HCT116 (cell line): ENCODE results near the gene SETX. TPM values are rescaled to one million over a fixed set of nuclear protein-coding genes. Genes with fewer than 3 reads are reported as not detected.
"Not testable (repeated sequence)": the region's sequence is repeated elsewhere in the genome, so short reads cannot be mapped to it uniquely, and the experiment has no call there.

Experiments used
- ATAC-seq: fragments of 200-7000 bp; cut with Tn5 transposase; 2 replicates; pipeline ENCODE4 v1.9.1; 2020; ENCODE audit warnings: mild to moderate bottlenecking, moderate library complexity
- BruUV-seq: library from RNA; stranded (reverse); fragments of 400-500 nt; replicated peaks from 2 replicates; lab custom pipeline; 2021; lab: Mats Ljungman, UMichigan
- CTCF ChIA-PET: fragments of 300-600 bp; sonication (Branson Sonifier 250); formaldehyde crosslinking; loops from one replicate; lab custom pipeline; 2021; ENCODE audit warnings: antibody characterized with exemption; lab: Charles Lee
- POLR2A ChIA-PET: fragments of 300-600, 350-600 bp; sonication (Branson Sonifier 250); formaldehyde crosslinking; loops from one replicate; lab custom pipeline; 2021; ENCODE audit warnings: antibody characterized with exemption; lab: Charles Lee
- RAD21 ChIA-PET, 2 experiments: fragments of 300-600 bp; sonication (Branson Sonifier 250); formaldehyde crosslinking; loops; one replicate each; lab custom pipeline; 2023; ENCODE audit warnings: low total read pairs in 2 of 2; ENCODE audit not compliant: uncharacterized antibody in 2 of 2, unreplicated experiment in 2 of 2, low non-redundant PET in 1 of 2; lab: Charles Lee
- DNase-seq: peaks from one replicate; pipeline ENCODE4 v3.0.0-alpha.2; 2010; ENCODE audit warnings: low read depth, low spot score
- H2AFZ ChIP-seq: fragments of 200-600 bp; shearing (Covaris generic), sonication (generic); 2 replicates; pipeline ENCODE4 v1.6.1; 2017; ENCODE audit warnings: low read depth, mixed run types, mixed read lengths, antibody characterized with exemption, low read length; ENCODE audit not compliant: poor library complexity, severe bottlenecking
- H3K27ac ChIP-seq: 2 replicates; pipeline ENCODE4 v1.5.1; 2012; ENCODE audit warnings: low read depth, low read length
- H3K27me3 ChIP-seq: fragments of 200-600 bp; sonication (generic); 2 replicates; pipeline ENCODE4 v1.6.1; 2016; ENCODE audit warnings: mixed run types, low read length, mixed read lengths; ENCODE audit not compliant: insufficient read depth
- H3K36me3 ChIP-seq, 2 experiments: fragments of 200-500 bp in 1 of 2; fragments of 200-600 bp in 1 of 2; sonication (Bioruptor generic) in 1 of 2; sonication (generic) in 1 of 2; 2 replicates each; pipeline versions ENCODE4 v1.5.1 to v1.6.1; 2014 to 2016; ENCODE audit warnings: low read length in 2 of 2, inconsistent platforms in 1 of 2, mixed read lengths in 1 of 2, mixed run types in 1 of 2; ENCODE audit not compliant: insufficient read depth in 2 of 2, control insufficient read depth in 1 of 2
- H3K4me1 ChIP-seq, 2 experiments: fragments of 200-600 bp in 1 of 2; sonication (generic) in 1 of 2; 2 replicates each; pipeline versions ENCODE4 v1.5.1 to v1.6.1; 2012 to 2017; ENCODE audit warnings: low read length in 2 of 2, inconsistent platforms in 1 of 2, mild to moderate bottlenecking in 1 of 2, mixed read lengths in 1 of 2, mixed run types in 1 of 2, moderate library complexity in 1 of 2; ENCODE audit not compliant: insufficient read depth in 2 of 2, control insufficient read depth in 1 of 2
- H3K4me2 ChIP-seq: fragments of 200-600 bp; sonication (generic); 2 replicates; pipeline ENCODE4 v1.6.1; 2017; ENCODE audit warnings: mixed run types, low read length, mixed read lengths
- H3K4me3 ChIP-seq, 2 experiments: fragments of 200-600 bp in 1 of 2; sonication (generic) in 1 of 2; replicated peaks in 1 of 2; 2 replicates each; pipeline ENCODE4 v1.5.1; 2011 to 2016; ENCODE audit warnings: low read length in 2 of 2, control low read depth in 1 of 2, low read depth in 1 of 2, mild to moderate bottlenecking in 1 of 2, mixed read lengths in 1 of 2, mixed run types in 1 of 2
- H3K79me2 ChIP-seq: fragments of 200-600 bp; sonication (generic); 2 replicates; pipeline ENCODE4 v1.6.1; 2017; ENCODE audit warnings: mild to moderate bottlenecking, mixed run types, low read length, moderate library complexity, mixed read lengths; ENCODE audit not compliant: insufficient read depth
- H3K9ac ChIP-seq: fragments of 200-600 bp; sonication (generic); 2 replicates; pipeline ENCODE4 v1.6.1; 2016; ENCODE audit warnings: low read length, mixed read lengths
- H3K9me2 ChIP-seq: fragments of 200-600 bp; sonication (generic), shearing (Covaris generic); 2 replicates; pipeline ENCODE4 v1.6.1; 2017; ENCODE audit warnings: mixed run types, mild to moderate bottlenecking, moderate library complexity; ENCODE audit not compliant: insufficient read depth
- H3K9me3 ChIP-seq, 2 experiments: fragments of 200-500 bp in 1 of 2; fragments of 200-600 bp in 1 of 2; sonication (Bioruptor generic) in 1 of 2; sonication (generic) in 1 of 2; 2 replicates each; pipeline ENCODE4 v1.6.1; 2014 to 2017; ENCODE audit warnings: low read length in 2 of 2, mixed read lengths in 2 of 2, inconsistent platforms in 1 of 2, low read depth in 1 of 2, mild to moderate bottlenecking in 1 of 2, mixed run types in 1 of 2, moderate library complexity in 1 of 2; ENCODE audit not compliant: control insufficient read depth in 1 of 2, insufficient read depth in 1 of 2
- H4K20me1 ChIP-seq: fragments of 200-600 bp; sonication (generic), shearing (Covaris generic); 2 replicates; pipeline ENCODE4 v1.6.1; 2017; ENCODE audit warnings: mixed run types, mild to moderate bottlenecking, moderate library complexity; ENCODE audit not compliant: insufficient read depth
- FOSL1 ChIP-seq: IDR thresholded peaks from 2 replicates; pipeline ENCODE4 v1.6.1; 2012; ENCODE audit warnings: low read depth
- POLR2A ChIP-seq: IDR thresholded peaks from 2 replicates; pipeline ENCODE4 v1.7.0; 2011; ENCODE audit warnings: borderline replicate concordance; ENCODE audit not compliant: insufficient read depth, insufficient read length; ENCODE audit errors: extremely low read depth
- SP1 ChIP-seq: IDR thresholded peaks from 2 replicates; pipeline ENCODE4 v1.6.1; 2012; ENCODE audit warnings: low read depth
- intact Hi-C: fragments of 100-400 bp; cut with micrococcal nuclease; formaldehyde crosslinking; loops from 2 replicates; pipeline ENCODE4 v1.10.0; 2022
- total RNA-seq: library from RNA; stranded (reverse); gene quantifications from one replicate; pipeline ENCODE4 v1.2.1, GENCODE V29; 2021; ENCODE audit not compliant: unreplicated experiment
- TF ChIP-seq, protein P1 (sequence below), 3 experiments: fragments of 200-600 bp in 1 of 3; sonication (generic) in 1 of 3; IDR thresholded peaks in 2 of 3; conservative IDR thresholded peaks in 1 of 3; 2 replicates each; pipeline ENCODE4 v1.5.1; 2012 to 2017; ENCODE audit warnings: low read depth in 2 of 3, low read length in 2 of 3, antibody characterized with exemption in 1 of 3, borderline replicate concordance in 1 of 3, control low read depth in 1 of 3, mild to moderate bottlenecking in 1 of 3, mixed read lengths in 1 of 3, mixed run types in 1 of 3, moderate library complexity in 1 of 3; ENCODE audit not compliant: insufficient read depth in 1 of 3
- TF ChIP-seq, protein P2 (sequence below): IDR thresholded peaks from 2 replicates; pipeline ENCODE4 v1.6.1; 2012

SETX gene
- total RNA-seq, 1 experiment from 2014 or later: 38.5 TPM

DNA sequence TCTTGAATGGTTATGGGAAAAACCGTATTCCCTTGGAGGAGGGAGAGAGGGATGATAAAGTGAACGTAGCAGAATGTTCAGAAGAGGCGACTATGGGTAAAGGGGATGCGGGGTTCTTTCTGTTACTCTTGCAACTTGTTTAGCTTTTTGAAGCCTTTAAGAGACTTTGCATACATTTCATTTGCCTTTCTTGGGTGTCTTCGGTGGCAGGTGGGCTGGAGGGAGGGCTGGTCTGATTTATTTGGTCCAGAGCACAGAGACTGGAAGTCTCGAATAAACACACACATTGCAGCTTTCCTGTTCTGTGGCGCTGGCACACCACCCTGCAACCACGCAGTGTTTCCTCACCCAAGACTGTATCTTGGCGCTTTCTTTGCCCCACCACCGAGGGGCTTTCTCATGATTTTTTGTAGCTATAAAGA is 28.7 kb upstream of the SETX start (continued):
- TF ChIP-seq, protein P1, sequence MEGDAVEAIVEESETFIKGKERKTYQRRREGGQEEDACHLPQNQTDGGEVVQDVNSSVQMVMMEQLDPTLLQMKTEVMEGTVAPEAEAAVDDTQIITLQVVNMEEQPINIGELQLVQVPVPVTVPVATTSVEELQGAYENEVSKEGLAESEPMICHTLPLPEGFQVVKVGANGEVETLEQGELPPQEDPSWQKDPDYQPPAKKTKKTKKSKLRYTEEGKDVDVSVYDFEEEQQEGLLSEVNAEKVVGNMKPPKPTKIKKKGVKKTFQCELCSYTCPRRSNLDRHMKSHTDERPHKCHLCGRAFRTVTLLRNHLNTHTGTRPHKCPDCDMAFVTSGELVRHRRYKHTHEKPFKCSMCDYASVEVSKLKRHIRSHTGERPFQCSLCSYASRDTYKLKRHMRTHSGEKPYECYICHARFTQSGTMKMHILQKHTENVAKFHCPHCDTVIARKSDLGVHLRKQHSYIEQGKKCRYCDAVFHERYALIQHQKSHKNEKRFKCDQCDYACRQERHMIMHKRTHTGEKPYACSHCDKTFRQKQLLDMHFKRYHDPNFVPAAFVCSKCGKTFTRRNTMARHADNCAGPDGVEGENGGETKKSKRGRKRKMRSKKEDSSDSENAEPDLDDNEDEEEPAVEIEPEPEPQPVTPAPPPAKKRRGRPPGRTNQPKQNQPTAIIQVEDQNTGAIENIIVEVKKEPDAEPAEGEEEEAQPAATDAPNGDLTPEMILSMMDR (IDR thresholded peaks at IDR 0.05 in 2 of 3, conservative IDR thresholded peaks at IDR 0.05 in 1 of 3; ENCODE audit: borderline replicate concordance in 1 of 3, insufficient read depth in 1 of 3, low read depth in 2 of 3, low read length in 2 of 3): no peak
- no peak for TF ChIP-seq SP1

DNA sequence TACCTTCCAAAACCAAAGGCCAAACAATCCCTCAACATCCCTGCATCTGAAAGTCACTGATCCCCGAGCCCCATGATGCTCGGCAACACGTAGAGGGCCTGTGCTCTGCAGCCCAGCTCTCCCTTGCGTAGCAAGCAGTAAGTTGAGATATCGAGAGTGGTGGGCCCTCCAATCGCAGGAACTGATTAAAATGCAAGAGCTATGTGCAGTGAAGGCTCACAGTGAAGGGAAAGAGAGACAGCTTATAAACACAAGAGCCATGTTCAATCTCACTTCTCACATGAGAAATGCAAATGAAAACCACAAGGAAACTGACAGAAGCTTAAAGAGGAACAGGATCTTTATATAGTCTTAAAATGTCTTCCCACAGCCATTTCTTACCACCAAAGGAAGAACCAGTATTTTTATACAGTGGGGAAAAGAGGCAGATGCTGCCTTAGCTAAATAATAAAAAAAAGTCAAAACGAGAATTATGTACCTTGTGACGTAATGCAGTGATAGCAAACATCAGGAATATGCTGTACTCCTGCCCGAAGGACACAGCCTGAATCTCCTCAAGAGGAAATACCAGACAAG is 27.3 kb upstream of the SETX start:
- H3K4me1 ChIP-seq: no peaks in the 10 kb centered on the region
- TF ChIP-seq FOSL1 (no peak), POLR2A (no peak)
- TF ChIP-seq, protein P2, sequence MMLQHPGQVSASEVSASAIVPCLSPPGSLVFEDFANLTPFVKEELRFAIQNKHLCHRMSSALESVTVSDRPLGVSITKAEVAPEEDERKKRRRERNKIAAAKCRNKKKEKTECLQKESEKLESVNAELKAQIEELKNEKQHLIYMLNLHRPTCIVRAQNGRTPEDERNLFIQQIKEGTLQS: no peak
- no peak overlapping the region for H3K4me3 ChIP-seq
- H2AFZ ChIP-seq: no peak overlapping the region
- no peak for ATAC-seq
- no peak overlapping the region for H3K9ac ChIP-seq
- ChIA-PET CTCF (no interaction called here), RAD21 (no interaction called here), POLR2A (no interaction called here)
- no peak overlapping the region for H3K27ac ChIP-seq
- no peaks in the 10 kb centered on the region for H3K27me3 ChIP-seq
- BruUV-seq: no TSS peak
- H3K79me2 ChIP-seq: no peaks in the 10 kb centered on the region
- DNase-seq: no peak
- H3K4me2 ChIP-seq: no peak overlapping the region
- intact Hi-C loops: loop anchor here (10.0 kb wide), 1 partner anchor 597 kb away; no protein-coding TSS in a partner anchor
- no peaks in the 10 kb centered on the region for H3K9me3 ChIP-seq
- H3K36me3 ChIP-seq: peaks cover 33 to 38% of the 10 kb centered on the region in 2 experiments; a peak in 3 of 4 replicates
- no peaks in the 10 kb centered on the region for H4K20me1 ChIP-seq
- H3K9me2 ChIP-seq: no peaks in the 10 kb centered on the region

DNA sequence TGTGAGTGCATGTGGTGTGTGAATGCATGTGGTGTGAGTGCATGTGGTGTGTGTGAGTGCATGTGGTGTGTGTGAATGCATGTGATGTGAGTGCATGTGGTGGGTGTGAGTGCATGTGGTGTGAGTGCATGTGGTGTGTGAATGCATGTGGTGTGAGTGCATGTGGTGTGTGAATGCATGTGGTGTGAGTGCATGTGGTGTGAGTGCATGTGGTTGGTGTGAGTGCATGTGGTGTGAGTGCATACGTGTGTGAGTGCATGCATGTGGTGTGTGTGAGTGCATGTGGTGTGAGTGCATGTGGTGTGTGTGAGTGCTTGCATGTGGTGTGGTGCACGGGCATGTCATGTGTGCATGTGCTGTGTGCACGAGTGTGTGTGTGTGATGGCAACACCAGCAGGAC is 23.6 kb upstream of the SETX start:
- RAD21 ChIA-PET, H3K4me2 ChIP-seq: not testable (repeated sequence)

DNA sequence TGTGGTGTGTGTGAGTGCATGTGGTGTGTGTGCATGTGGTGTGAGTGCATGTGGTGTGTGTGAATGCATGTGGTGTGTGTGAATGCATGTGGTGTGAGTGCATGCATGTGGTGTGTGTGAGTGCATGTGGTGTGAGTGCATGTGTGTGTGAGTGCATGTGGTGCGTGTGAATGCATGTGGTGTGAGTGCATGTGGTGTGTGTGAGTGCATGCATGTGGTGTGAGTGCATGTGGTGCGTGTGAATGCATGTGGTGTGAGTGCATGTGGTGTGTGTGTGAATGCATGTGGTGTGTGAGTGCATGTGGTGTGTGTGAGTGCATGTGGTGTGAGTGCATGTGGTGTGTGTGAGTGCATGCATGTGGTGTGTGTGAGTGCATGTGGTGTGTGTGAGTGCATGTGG is 23.0 kb upstream of the SETX start:
- H3K4me3 ChIP-seq, H3K27me3 ChIP-seq, RAD21 ChIA-PET, H4K20me1 ChIP-seq, DNase-seq, H3K27ac ChIP-seq, H3K4me1 ChIP-seq, H3K9me2 ChIP-seq, ATAC-seq, H2AFZ ChIP-seq, H3K9me3 ChIP-seq, H3K79me2 ChIP-seq, POLR2A ChIA-PET, BruUV-seq, CTCF ChIA-PET, H3K4me2 ChIP-seq, H3K9ac ChIP-seq, intact Hi-C loops: not testable (repeated sequence)
- peaks cover 19 to 42% of the 10 kb centered on the region in 2 experiments; a peak in 3 of 4 replicates for H3K36me3 ChIP-seq

More for the DNA sequence above, 23.6 kb upstream of the SETX start:
- CTCF ChIA-PET, H3K27me3 ChIP-seq, H4K20me1 ChIP-seq, H3K9me3 ChIP-seq, H3K79me2 ChIP-seq, H3K9me2 ChIP-seq, POLR2A ChIA-PET, BruUV-seq, H2AFZ ChIP-seq, ATAC-seq, H3K27ac ChIP-seq, intact Hi-C loops, H3K4me1 ChIP-seq, DNase-seq, H3K4me3 ChIP-seq, H3K9ac ChIP-seq: not testable (repeated sequence)
- peaks cover 19 to 42% of the 10 kb centered on the region in 2 experiments; a peak in 3 of 4 replicates for H3K36me3 ChIP-seq
